GM18508 (cell line): ENCODE measurements around the gene ATAD2B.

Experiments used
- ATAC-seq: cut with Tn5 transposase; IDR thresholded peaks from one replicate; pipeline ENCODE4 v1.9.1; 2021; ENCODE audit warnings: moderate number of reproducible peaks; ENCODE audit not compliant: insufficient read depth, unreplicated experiment

Gene ATAD2B

GRCh38 chr2:23915327-23915726 lies 11.6 kb downstream of the ATAD2B start:
- ATAC-seq = no peak

GRCh38 chr2:23912054-23912453 lies 14.9 kb downstream of the ATAD2B start:
- no peak for ATAC-seq

GRCh38 chr2:23905155-23905554 lies 21.8 kb downstream of the ATAD2B start:
- ATAC-seq = no peak

DNA sequence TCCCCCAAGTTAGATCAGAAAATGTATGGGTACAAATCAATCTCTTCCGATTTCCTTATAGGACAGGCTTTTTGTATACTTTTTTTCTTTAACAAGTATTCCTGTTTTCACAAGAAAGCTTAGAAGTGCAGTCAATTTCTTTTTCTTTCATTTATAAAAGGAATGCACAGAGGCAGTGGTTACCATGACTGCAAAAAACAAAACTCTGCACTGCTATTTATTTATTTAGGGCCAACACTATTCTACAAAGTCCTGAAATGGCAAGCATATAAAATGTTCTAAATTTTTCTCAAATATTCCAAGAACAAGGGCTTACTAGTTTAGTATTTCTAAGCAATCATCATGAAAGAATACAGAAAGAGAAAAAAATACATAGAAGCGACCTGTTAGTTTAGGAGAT lies 22.2 kb downstream of the ATAD2B start:
- no peak for ATAC-seq

DNA sequence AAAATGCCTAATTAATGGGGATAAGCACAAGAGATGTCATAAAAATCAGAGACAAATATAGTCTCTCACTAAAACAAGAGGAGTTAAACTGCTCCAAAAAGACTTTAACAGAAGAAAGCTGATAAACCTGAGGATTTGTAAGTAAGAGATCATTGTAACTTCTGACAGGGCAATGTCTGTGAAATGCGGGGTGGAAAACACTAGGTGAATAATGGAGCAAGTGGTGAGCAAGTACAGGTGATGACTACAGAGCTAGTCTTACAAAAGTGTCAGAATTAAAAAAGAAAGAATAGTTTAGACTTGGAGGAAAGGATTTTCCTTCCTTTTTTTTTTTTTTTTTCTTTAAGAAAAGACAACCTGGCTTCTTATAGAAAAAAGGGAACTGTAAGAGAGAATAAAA lies 22.7 kb downstream of the ATAD2B start:
- no peak for ATAC-seq

DNA sequence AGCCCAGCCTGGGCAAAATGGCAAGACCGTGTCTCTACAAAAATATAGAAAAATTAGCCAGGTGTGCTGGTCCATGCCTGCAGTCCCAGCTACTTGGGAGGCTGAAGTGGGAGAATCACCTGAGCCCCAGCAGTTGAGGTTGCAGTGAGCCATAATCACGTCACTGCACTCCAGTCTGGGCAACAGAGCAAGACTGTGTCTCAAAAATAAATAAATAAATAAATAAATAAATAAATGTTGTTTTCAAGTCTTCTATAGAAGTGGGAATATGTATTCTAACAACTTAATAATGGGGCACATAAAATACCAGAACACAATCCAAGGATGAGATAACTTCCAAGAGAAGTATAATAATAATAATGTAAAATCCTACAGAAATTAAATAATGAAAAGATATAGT lies 23.9 kb downstream of the ATAD2B start:
- no peak for ATAC-seq

GRCh38 chr2:23901966-23902846 lies 24.7 kb downstream of the ATAD2B start:
- no peak for ATAC-seq

GRCh38 chr2:23900541-23901322 lies 26.2 kb downstream of the ATAD2B start:
- ATAC-seq = no peak

DNA sequence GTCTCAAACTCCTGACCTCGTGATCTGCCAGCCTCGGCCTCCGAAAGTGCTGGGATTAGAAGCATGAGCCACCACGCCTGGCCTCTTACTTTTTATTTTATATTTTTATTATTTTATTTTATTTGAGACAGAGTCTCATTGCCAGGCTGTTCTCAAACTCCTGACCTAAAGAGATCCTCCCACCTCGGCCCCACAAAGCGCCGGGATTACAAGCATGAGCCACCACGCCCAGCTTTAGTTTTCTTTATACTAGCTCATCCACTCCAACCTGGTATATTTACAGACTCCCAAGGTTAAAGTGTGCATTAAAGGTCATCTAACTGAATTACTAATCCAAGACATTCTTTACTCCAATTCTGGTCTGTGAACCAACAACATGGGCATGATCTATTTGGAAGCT lies 26.8 kb downstream of the ATAD2B start:
- no peak for ATAC-seq

DNA sequence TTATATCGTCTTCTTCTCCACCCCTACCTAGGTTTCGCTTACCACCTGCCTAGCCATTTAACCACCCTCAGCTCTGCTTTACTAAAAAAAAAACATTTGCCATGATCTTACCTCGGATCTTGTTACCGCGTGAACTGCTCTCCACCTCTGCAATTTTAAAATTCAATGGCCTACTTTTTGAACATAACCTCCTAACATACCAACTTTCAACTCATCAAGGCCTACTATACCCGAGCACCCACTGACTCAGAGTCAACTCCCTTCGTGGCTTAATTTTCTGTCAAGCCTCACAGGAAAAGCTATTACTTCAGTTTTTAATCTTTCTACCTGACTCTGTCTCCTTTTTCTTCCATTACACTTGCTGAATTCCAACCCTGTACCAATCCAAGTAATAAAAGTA lies 55.7 kb downstream of the ATAD2B start:
- no peak for ATAC-seq

GRCh38 chr2:23867449-23867848 lies 59.5 kb downstream of the ATAD2B start:
- no peak for ATAC-seq

DNA sequence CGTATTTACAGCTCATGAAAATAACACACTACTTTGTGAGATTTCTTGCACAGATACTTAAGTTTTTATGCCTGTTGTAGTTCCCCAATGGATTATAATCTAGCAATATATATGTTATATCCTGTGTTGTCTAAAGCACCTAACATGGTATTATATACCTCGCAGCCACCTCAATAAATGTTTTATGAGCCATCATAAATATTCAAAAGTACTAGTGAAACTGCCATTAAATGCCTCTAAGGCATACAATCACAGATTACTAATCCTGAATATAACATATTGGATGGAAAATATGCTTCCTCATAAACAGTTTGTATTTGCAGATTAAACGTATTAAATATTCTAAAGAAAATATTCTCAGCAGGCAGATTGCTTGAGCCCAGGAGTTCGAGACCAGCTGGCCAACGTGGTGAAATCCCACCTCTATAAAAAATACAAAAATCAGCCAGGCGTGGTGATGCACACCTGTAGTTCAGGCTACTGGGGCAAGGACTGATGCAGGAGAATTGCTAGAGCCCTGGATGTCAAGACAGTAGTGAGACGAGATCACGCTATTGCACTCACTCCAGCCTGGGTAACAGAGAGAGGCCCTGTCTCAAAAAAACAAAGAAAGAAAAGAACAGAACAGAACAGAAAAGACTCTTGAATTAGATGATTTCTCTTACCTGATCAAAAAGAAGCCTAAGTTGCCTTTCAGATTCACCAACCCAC lies 64.1 kb downstream of the ATAD2B start:
- ATAC-seq = no peak

GRCh38 chr2:23861952-23862351 lies 65.0 kb downstream of the ATAD2B start:
- no peak for ATAC-seq

GRCh38 chr2:23859983-23860382 lies 66.9 kb downstream of the ATAD2B start:
- no peak for ATAC-seq

DNA sequence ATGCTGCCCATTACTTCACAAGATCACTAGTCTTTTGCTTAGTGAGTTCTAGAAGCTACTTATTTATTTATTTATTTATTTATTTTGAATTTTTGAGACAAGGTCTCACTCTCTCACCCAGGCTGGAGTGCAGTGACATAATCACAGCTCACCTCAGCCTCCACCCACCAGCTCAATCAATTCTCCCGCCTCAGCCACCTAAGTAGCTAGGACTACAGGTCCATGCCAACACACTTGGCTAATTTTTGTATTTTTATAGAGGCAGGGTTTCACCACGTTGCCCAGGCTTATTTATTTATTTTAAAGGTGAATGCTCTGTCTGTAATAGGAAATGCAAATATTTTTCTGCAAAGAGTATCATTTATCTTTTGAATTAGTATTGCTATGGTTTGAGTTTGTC lies 67.7 kb downstream of the ATAD2B start:
- ATAC-seq = no peak

DNA sequence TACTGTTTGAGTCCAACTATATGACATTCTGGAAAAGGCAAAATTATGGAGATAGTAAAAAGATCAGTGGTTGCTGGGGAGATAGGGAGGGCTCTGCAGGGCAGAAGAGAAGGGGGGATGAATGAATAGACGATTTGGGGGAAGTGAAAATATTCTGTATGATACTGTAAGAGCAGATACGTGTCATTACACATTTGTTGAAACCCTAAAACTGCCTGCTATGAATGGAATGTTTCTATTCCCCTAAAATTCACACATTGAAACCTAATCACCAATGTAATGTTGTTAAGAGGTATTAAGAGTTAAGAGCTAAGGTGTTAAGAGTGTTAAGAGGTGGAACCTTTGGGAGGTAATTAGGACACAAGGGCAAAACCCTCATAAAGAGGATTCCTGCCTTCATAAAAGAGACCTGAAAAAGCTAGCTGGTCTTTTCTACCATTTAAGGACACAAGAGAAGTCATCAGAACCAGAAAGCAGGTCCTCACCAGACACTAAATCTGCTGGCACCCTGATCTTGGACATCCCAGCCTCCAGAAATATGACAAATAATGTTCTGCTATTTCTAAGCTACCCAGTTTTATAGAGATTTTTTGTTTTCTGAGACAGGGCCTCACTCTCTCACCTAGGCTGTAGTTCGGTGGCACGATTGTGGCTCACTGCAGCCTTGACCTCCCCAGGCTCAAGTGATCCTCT lies 76.2 kb downstream of the ATAD2B start:
- ATAC-seq = peak; percentile 48

DNA sequence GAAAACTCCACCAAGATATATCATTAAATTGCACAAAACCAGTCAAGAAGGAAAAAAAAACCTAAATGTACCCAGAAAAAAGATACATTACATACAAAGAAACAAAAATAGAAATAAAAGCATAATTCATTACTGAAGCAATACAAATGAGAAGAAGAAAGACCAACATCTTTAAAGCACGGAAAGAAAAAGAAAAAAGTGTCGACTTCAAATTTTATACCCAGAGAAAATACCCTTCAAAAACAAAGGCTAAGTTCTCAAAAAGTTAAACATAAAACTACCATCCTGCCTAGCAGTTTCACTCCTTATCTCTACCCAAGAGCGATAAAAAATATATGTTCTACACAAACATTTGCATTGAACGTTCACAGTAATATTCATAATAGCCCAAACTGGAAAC lies 82.0 kb downstream of the ATAD2B start:
- no peak for ATAC-seq

DNA sequence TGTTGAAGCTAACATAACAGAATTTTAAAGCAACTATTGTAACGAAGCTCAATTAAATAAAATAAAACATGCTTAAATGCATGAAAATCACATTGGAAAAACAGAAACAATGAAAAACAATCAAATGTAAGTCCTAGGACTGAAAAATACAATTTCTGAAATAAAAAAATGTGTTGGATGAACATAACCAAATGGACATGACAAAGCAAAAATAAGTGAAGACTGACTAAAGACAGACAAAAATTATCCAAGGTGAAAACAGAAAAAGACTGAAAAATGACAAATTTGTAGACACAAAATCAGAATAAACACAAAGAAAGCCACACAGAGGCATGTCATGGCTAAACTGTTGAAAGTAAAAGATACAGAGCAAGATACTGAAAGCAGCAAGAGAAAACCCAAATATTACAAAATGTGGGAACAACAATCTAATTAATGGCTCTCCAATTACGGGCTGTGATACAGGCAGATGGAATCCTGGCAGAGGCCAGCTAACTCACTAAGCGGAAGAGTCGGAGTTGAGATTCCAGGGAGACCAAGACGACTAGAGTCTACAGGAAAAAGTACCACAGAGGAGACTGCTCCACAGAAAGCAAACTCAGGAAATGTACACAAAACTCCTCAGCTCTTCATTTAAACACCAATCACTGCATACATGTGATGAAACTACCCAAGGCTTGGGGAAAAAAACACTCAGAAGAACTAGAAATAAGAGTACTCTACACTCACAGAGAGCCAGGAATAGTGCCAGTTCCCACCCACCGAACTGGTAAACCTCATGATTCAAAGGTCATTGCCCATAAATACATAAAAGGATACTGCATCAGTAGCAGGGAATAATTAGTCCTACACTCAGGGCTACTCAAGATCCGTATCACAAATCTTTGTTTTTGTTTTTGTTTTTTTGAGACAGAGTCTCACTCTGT lies 83.6 kb downstream of the ATAD2B start:
- no peak for ATAC-seq

- no peak for ATAC-seq
These were observed 86.9 kb downstream of the ATAD2B start for GRCh38 chr2:23839919-23840578.
